ENCODE data around the gene PPM1G.

- no peak for TF ChIP-seq CTCF (IDR thresholded peaks at IDR 0.05)
- no peak for TF ChIP-seq POLR2A (IDR thresholded peaks at IDR 0.05)
These were observed 74.1 kb downstream of the PPM1G start for GRCh38 chr2:27335311-27335710.

All from ovary (tissue), 3 donors.